GM12872 (cell line): ENCODE measurements around the gene PEAK3.

Experiments used
- TF ChIP-seq, protein P1 (sequence below): IDR thresholded peaks from 3 replicates; pipeline ENCODE4 v1.5.1; 2011; ENCODE audit warnings: low read depth, mild to moderate bottlenecking, low read length, moderate library complexity; ENCODE audit not compliant: insufficient read depth

Gene PEAK3

DNA sequence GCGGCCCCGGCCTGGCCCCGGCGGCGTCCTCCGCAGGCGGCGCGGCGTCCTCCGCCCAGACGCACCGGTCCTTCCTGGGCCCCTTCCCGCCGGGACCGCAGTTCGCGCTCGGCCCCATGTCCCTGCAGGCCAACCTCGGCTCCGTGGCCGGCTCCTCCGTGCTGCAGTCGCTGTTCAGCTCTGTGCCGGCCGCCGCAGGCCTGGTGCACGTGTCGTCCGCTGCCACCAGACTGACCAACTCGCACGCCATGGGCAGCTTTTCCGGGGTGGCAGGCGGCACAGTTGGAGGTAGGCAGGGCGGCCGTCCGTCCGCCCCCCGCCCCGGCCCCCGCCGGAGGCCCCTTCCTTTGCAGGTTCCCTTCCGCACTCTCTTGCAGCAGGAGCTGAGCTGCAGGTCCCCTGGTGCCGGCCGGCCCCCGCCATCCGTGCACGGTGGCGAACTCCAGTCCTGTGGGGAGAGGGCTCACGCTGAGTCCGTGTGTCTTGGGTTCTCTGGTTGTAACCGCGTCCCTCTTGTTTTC is 55.1 kb downstream of the PEAK3 start:
- TF ChIP-seq, protein P1, sequence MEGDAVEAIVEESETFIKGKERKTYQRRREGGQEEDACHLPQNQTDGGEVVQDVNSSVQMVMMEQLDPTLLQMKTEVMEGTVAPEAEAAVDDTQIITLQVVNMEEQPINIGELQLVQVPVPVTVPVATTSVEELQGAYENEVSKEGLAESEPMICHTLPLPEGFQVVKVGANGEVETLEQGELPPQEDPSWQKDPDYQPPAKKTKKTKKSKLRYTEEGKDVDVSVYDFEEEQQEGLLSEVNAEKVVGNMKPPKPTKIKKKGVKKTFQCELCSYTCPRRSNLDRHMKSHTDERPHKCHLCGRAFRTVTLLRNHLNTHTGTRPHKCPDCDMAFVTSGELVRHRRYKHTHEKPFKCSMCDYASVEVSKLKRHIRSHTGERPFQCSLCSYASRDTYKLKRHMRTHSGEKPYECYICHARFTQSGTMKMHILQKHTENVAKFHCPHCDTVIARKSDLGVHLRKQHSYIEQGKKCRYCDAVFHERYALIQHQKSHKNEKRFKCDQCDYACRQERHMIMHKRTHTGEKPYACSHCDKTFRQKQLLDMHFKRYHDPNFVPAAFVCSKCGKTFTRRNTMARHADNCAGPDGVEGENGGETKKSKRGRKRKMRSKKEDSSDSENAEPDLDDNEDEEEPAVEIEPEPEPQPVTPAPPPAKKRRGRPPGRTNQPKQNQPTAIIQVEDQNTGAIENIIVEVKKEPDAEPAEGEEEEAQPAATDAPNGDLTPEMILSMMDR: no peak

DNA sequence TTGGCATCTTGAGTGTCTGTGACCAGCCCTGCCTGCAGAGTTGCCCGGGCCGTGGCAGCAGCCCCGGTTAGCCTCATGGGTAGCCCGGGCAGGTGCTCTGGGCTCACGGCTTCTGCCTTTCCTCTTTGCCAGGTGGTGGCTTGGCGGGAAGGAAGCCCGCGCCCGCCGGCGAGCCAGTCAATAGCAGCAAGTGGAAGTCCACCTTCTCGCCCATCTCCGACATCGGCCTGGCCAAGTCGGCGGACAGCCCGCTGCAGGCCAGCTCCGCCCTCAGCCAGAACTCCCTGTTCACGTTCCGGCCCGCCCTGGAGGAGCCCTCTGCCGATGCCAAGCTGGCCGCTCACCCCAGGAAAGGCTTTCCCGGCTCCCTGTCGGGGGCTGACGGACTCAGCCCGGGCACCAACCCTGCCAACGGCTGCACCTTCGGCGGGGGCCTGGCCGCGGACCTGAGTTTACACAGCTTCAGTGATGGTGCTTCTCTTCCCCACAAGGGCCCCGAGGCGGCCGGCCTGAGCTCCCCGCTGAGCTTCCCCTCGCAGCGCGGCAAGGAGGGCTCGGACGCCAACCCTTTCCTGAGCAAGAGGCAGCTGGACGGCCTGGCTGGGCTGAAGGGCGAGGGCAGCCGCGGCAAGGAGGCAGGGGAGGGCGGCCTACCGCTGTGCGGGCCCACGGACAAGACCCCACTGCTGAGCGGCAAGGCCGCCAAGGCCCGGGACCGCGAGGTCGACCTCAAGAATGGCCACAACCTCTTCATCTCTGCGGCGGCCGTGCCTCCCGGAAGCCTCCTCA is 55.7 kb downstream of the PEAK3 start:
- TF ChIP-seq, protein P1: no peak

DNA sequence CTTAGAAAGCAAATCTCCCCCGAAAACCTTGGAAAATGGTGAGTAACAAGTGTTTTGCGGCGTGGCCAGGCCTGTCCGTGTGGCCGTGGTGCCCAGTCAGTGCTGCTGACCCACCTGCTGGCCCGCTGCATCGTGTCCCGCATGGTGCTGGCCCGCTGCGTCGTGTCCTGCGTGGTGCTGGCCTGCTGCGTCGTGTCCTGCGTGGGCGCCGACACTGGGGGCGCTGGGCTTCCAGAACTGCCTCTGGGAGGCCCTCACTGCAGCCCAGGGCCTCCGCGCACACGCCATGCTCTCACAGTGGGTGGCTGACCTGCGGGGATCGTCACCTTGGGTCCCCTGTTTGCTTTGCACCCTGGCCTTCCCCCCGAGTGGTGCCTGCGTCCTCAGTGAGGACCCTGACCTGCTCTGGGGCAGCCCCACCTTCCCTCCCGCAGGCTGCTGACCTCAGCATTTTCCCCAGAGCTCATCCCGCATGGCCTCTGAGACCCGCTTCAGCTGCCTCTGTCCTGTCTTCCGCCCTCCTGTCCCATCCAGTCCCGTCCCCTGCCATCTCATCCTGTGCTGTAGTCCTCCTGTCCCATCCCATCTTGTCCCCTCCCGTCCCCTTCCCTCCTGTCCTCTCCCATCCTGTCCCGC is 56.4 kb downstream of the PEAK3 start:
- TF ChIP-seq, protein P1: no peak

DNA sequence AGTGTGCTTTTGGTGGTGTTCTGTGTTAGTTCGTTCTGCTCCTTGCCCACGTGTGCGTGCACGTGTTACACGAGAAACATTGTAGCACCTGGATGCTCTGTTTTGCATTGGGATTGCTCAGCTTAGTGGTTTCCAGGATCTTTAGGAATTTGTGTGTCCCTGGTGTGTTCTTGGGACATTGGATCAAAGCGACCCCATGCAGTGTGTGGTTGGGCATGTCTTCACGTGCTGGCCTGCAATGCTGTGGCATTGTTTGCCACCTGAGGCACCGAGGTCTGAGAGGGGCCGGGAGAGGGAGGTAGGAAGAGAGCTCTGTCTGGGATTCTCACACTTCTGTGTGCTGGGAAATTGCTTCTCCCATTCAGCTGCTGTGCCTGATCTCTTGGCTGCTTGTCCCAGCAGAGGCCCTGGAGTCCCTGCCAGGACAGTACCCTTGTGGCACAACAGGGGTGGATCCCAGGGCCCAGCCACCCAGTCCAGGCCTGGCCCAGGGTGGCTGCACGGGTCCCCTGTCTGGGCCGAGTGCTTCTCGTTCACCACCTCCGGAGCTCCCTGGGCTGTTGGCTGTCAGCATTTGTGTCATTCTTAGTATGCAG is 57.1 kb downstream of the PEAK3 start:
- TF ChIP-seq, protein P1: no peak
